ENCODE measurements around the gene SLC35D1.

DNA sequence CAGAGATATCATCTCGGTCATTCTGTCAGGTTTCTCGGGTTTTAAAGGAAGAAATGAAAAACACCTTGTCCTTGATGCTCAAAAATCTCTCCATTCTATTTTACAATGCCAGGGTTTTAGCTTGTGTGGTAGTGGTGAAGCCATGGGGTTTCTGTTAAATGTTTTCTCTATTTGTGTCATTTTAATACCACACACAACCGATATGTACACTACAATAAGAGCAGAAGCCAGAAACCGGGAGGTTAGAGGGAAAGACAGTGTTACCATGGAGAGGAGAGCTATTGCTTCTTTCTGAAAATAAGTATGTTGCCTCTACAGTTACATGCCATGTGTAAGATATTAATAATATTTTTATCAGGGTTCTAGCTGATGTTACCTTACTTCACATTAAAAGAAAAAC is 2.8 kb downstream of the SLC35D1 start:
- no peak for TF ChIP-seq FOXM1 (IDR thresholded peaks at IDR 0.05; ENCODE audit: low read depth)
- TF ChIP-seq, protein P1, sequence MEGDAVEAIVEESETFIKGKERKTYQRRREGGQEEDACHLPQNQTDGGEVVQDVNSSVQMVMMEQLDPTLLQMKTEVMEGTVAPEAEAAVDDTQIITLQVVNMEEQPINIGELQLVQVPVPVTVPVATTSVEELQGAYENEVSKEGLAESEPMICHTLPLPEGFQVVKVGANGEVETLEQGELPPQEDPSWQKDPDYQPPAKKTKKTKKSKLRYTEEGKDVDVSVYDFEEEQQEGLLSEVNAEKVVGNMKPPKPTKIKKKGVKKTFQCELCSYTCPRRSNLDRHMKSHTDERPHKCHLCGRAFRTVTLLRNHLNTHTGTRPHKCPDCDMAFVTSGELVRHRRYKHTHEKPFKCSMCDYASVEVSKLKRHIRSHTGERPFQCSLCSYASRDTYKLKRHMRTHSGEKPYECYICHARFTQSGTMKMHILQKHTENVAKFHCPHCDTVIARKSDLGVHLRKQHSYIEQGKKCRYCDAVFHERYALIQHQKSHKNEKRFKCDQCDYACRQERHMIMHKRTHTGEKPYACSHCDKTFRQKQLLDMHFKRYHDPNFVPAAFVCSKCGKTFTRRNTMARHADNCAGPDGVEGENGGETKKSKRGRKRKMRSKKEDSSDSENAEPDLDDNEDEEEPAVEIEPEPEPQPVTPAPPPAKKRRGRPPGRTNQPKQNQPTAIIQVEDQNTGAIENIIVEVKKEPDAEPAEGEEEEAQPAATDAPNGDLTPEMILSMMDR (IDR thresholded peaks at IDR 0.05), result no peak
